B cell (primary cell): ENCODE results near the gene AFF3.

Source experiments
- CTCF ChIP-seq: fragments of 200-600 bp; IDR thresholded peaks from one replicate; pipeline ENCODE4 v1.8.0; 2022; ENCODE audit warnings: antibody characterized with exemption, mild to moderate bottlenecking
- EZH2 ChIP-seq: IDR thresholded peaks from 2 replicates; pipeline ENCODE4 v1.6.1; 2012; ENCODE audit warnings: borderline replicate concordance, low read depth, mild to moderate bottlenecking, moderate library complexity, low read length; ENCODE audit not compliant: insufficient read depth, poor library complexity, severe bottlenecking

- TF ChIP-seq EZH2, result no peak
- no peak for TF ChIP-seq CTCF
These were observed 78.9 kb downstream of the AFF3 start for GRCh38 chr2:100063459-100063953.
